ENCODE data around the gene GPX4. TPM values are rescaled to one million over a fixed set of nuclear protein-coding genes. Genes with fewer than 3 reads are reported as not detected.

Gene GPX4
- total and polyA plus RNA-seq, 9 of the 15 experiments (the other 6 are each of a cell fraction or from before 2014, with no cell fraction given), result 61.4 to 661 (median 349) TPM

DNA sequence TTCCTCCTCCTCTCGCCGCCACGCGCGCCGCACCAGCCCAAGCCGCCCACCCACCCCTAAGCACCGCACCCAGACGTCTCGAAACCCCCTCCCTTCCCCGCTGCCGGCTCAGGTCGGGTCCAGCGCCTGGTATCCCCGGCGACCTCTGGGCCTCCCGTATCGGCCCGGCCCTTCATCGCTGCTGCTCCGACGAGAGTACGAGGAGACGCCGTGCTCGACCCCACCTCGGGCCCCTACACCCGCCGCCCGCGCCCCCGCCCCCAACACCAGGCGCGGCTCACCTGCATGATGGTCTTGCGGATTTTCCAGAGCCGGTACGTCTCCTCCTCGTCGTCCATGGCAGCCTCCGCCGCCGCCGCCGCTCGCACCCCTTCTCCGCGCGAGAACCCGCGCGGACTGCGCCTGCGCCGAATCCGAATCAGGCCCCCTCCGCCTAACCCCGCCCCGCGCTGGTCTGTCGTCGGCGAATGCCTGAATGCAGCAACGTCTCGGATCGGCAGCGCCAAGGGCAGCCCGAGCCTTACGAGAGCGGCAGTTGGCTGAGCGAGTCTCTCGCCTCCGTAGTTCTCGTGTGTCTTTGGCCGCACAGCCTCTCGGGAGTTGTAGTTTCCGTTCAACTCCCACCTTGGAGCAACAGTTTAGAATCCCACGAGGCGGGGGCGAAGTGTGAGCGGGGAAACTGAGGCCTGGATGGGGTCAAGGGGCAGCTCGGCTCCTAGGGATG lies 8.7 kb upstream of the GPX4 start, which contains the start of gene POLR2E:
POLR2E (minus strand) TSS at position 398 of the 724 bp plus-strand sequence; CDS start at position 338, 60 bp downstream.
- peaks cover 7% of the 10 kb centered on the region for H3K9me3 ChIP-seq (replicated peaks; ENCODE audit: control insufficient read depth, insufficient read depth, low read depth, low read length)
- H3K4me3 ChIP-seq, result peak within 1 kb of the TSS; percentile 78
- H3K27me3 ChIP-seq (ENCODE audit: control insufficient read depth in 2 of 2, insufficient read depth in 2 of 2, low read length in 2 of 2), result no peaks in the 10 kb centered on the region
- peaks cover 11% of the 10 kb centered on the region; the same call in 1 of the 2 replicates for H4K20me1 ChIP-seq (replicated peaks; ENCODE audit: control insufficient read depth, insufficient read depth, low read length)
- peak; percentile 99 for FAIRE-seq
- peaks cover 34% of the 10 kb centered on the region for H3K36me3 ChIP-seq (ENCODE audit: control insufficient read depth, insufficient read depth, low read length)
- peak within 1 kb of the TSS; percentile 87 to 100 for H3K9ac ChIP-seq (ENCODE audit: insufficient read depth in 1 of 2, low read depth in 2 of 2, low read length in 2 of 2)
- H3K79me2 ChIP-seq (ENCODE audit: control insufficient read depth, insufficient read depth, low read length), result peaks cover 42% of the 10 kb centered on the region
- H2AFZ ChIP-seq (ENCODE audit: low read depth, low read length), result peak within 1 kb of the TSS; percentile 73
- H3K27ac ChIP-seq (ENCODE audit: extremely low read depth, low read depth, low read length), result peak within 1 kb of the TSS; percentile 65
- peak; percentile 95 for ATAC-seq
- H3K9me1 ChIP-seq (ENCODE audit: control insufficient read depth, insufficient read depth, low read length), result no peaks in the 10 kb centered on the region
- intact Hi-C loops (cut with micrococcal nuclease) (no loop called here), in situ Hi-C loops (cut with MboI) (no loop called here)
- H3K4me1 ChIP-seq (replicated peaks in 1 of 2; ENCODE audit: control insufficient read depth in 2 of 2, insufficient read depth in 2 of 2, low read length in 2 of 2), result peaks cover 24 to 61% of the 10 kb centered on the region in 2 experiments; a peak in 4 of 5 replicates
- under 1% methylated on average over 45 of the region's 81 CpGs for WGBS (ENCODE audit: insufficient coverage, low coverage, missing lambda C conversion rate)
- ChIA-PET CTCF (ENCODE audit: low intra/inter-chr PET ratio) (no interaction called here), POLR2A (interaction anchor here (0.6 to 6.2 kb wide), 3 partner anchors 11 to 145 kb away, joined by 3 to 45 read pairs (median 3); no protein-coding TSS in a partner anchor)
- DNase-seq (ENCODE audit: extremely low read depth in 1 of 4, low spot score in 3 of 4), result peak; percentile 92 to 98 (median 95)
- peak within 1 kb of the TSS; percentile 88 for H3K4me2 ChIP-seq (ENCODE audit: insufficient read depth, low read length)
- no TSS peak for BruUV-seq (replicated peaks)
- TF ChIP-seq, protein P1, sequence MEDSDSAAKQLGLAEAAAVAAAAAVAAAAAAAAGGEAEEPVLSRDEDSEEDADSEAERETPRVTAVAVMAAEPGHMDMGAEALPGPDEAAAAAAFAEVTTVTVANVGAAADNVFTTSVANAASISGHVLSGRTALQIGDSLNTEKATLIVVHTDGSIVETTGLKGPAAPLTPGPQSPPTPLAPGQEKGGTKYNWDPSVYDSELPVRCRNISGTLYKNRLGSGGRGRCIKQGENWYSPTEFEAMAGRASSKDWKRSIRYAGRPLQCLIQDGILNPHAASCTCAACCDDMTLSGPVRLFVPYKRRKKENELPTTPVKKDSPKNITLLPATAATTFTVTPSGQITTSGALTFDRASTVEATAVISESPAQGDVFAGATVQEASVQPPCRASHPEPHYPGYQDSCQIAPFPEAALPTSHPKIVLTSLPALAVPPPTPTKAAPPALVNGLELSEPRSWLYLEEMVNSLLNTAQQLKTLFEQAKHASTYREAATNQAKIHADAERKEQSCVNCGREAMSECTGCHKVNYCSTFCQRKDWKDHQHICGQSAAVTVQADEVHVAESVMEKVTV (CRISPR knock-in tag; IDR thresholded peaks at IDR 0.05), result no peak
- no peak for TF ChIP-seq ZNF133 (CRISPR knock-in tag; IDR thresholded peaks at IDR 0.05)
- no peak for TF ChIP-seq ZNF134 (CRISPR knock-in tag; conservative IDR thresholded peaks at IDR 0.05)
- TF ChIP-seq ZNF354B (CRISPR knock-in tag; IDR thresholded peaks at IDR 0.05), result no peak
- TF ChIP-seq, protein P2, sequence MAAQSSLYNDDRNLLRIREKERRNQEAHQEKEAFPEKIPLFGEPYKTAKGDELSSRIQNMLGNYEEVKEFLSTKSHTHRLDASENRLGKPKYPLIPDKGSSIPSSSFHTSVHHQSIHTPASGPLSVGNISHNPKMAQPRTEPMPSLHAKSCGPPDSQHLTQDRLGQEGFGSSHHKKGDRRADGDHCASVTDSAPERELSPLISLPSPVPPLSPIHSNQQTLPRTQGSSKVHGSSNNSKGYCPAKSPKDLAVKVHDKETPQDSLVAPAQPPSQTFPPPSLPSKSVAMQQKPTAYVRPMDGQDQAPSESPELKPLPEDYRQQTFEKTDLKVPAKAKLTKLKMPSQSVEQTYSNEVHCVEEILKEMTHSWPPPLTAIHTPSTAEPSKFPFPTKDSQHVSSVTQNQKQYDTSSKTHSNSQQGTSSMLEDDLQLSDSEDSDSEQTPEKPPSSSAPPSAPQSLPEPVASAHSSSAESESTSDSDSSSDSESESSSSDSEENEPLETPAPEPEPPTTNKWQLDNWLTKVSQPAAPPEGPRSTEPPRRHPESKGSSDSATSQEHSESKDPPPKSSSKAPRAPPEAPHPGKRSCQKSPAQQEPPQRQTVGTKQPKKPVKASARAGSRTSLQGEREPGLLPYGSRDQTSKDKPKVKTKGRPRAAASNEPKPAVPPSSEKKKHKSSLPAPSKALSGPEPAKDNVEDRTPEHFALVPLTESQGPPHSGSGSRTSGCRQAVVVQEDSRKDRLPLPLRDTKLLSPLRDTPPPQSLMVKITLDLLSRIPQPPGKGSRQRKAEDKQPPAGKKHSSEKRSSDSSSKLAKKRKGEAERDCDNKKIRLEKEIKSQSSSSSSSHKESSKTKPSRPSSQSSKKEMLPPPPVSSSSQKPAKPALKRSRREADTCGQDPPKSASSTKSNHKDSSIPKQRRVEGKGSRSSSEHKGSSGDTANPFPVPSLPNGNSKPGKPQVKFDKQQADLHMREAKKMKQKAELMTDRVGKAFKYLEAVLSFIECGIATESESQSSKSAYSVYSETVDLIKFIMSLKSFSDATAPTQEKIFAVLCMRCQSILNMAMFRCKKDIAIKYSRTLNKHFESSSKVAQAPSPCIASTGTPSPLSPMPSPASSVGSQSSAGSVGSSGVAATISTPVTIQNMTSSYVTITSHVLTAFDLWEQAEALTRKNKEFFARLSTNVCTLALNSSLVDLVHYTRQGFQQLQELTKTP (IDR thresholded peaks at IDR 0.05; ENCODE audit: low read depth in 1 of 2, partially characterized antibody in 2 of 2), result peak in 1 of 2 experiments; percentile 82
- TF ChIP-seq RNF2 (IDR thresholded peaks at IDR 0.05), result peak; percentile 49; the same call in 1 of the 2 replicates
- TF ChIP-seq EP300 (IDR thresholded peaks at IDR 0.05; ENCODE audit: low read length), result peak; percentile 47; the same call in 1 of the 2 replicates
- peak; percentile 67 for TF ChIP-seq TBP (optimal IDR thresholded peaks at IDR 0.05; ENCODE audit: low read depth, low read length)
- peak; percentile 78 for TF ChIP-seq CCNT2 (IDR thresholded peaks at IDR 0.05; ENCODE audit: borderline replicate concordance, extremely low read depth, insufficient read length, low read depth, low read length)
- 0 out of 2 replicates have a peak, but pooled peaks have one; percentile 21 for TF ChIP-seq ZNF282 (CRISPR knock-in tag; IDR thresholded peaks at IDR 0.05)
- TF ChIP-seq ELF1 (tag; IDR thresholded peaks at IDR 0.05), result no peak
- 0 out of 2 replicates have a peak, but pooled peaks have one; percentile 36 for TF ChIP-seq ZNF175 (CRISPR knock-in tag; IDR thresholded peaks at IDR 0.05; ENCODE audit: low read depth)
- peak; percentile 68; the same call in 1 of the 2 replicates for TF ChIP-seq PHF8 (IDR thresholded peaks at IDR 0.05; ENCODE audit: borderline replicate concordance, low read length)
- peak; percentile 71 to 91 for TF ChIP-seq MAZ (CRISPR knock-in tag; conservative IDR thresholded peaks at IDR 0.05 in 1 of 2, IDR thresholded peaks at IDR 0.05 in 1 of 2)
- TF ChIP-seq YY1 (IDR thresholded peaks at IDR 0.05; ENCODE audit: borderline replicate concordance in 1 of 3, control insufficient read depth in 1 of 3, extremely low read depth in 1 of 3, insufficient read depth in 3 of 3, insufficient read length in 1 of 3, insufficient replicate concordance in 2 of 3, low read depth in 1 of 3, low read length in 2 of 3), result peak in 2 of 3 experiments; percentile 39 to 71
